MM.1S (cell line): Measurements from ENCODE around the gene BCL2L11.

Experiments used
- DNase-seq: peaks from one replicate; pipeline ENCODE4 v3.0.0-alpha.2; 2015
- H2AFZ ChIP-seq: fragments of 300-600 bp; sonication (generic); 2 replicates; pipeline ENCODE4 v1.6.0; 2016; ENCODE audit warnings: antibody characterized with exemption, low read length
- H3F3A ChIP-seq: fragments of 300-600 bp; sonication (generic); 2 replicates; pipeline ENCODE4 v1.6.1; 2016; ENCODE audit warnings: mild to moderate bottlenecking, antibody characterized with exemption, low read length, moderate library complexity, mixed read lengths; ENCODE audit not compliant: insufficient read depth
- H3K27ac ChIP-seq: fragments of 300-600 bp; sonication (generic); 2 replicates; pipeline ENCODE4 v1.5.1; 2016; ENCODE audit warnings: mild to moderate bottlenecking, low read length
- H3K27me3 ChIP-seq: fragments of 300-600 bp; sonication (generic); replicated peaks from 2 replicates; pipeline ENCODE4 v1.6.0; 2016; ENCODE audit warnings: low read length; ENCODE audit not compliant: insufficient read depth
- H3K36me3 ChIP-seq: fragments of 300-600 bp; sonication (generic); replicated peaks from 2 replicates; pipeline ENCODE4 v1.6.1; 2016; ENCODE audit warnings: mild to moderate bottlenecking, low read length, mixed read lengths; ENCODE audit not compliant: insufficient read depth
- H3K4me1 ChIP-seq: fragments of 300-600 bp; sonication (generic); 2 replicates; pipeline ENCODE4 v1.6.1; 2016; ENCODE audit warnings: low read length, mixed read lengths
- H3K4me2 ChIP-seq: fragments of 300-600 bp; sonication (generic); 2 replicates; pipeline ENCODE4 v1.6.0; 2016; ENCODE audit warnings: low read depth, low read length
- H3K4me3 ChIP-seq: fragments of 300-600 bp; sonication (generic); 2 replicates; pipeline ENCODE4 v1.5.1; 2016; ENCODE audit warnings: low read length, mixed read lengths
- H3K79me2 ChIP-seq: fragments of 300-600 bp; sonication (generic); 2 replicates; pipeline ENCODE4 v1.6.1; 2016; ENCODE audit warnings: mixed run types, low read length, mixed read lengths
- H3K9ac ChIP-seq: fragments of 300-600 bp; sonication (generic); 2 replicates; pipeline ENCODE4 v1.6.1; 2016; ENCODE audit warnings: low read length, mixed read lengths
- H3K9me2 ChIP-seq: fragments of 300-600 bp; sonication (generic); replicated peaks from 2 replicates; pipeline ENCODE4 v1.6.1; 2016; ENCODE audit warnings: mild to moderate bottlenecking, low read length, mixed read lengths; ENCODE audit not compliant: insufficient read depth
- H3K9me3 ChIP-seq: fragments of 300-600 bp; sonication (generic); replicated peaks from 2 replicates; pipeline ENCODE4 v1.6.1; 2016; ENCODE audit warnings: mild to moderate bottlenecking, low read length, mixed read lengths; ENCODE audit not compliant: insufficient read depth
- H4K20me1 ChIP-seq: fragments of 300-600 bp; sonication (generic); 2 replicates; pipeline ENCODE4 v1.6.1; 2016; ENCODE audit warnings: mild to moderate bottlenecking, low read length, moderate library complexity, mixed read lengths; ENCODE audit not compliant: insufficient read depth
- CTCF ChIP-seq: fragments of 300-600 bp; sonication (generic); IDR thresholded peaks from 2 replicates; pipeline ENCODE4 v1.5.1; 2016; ENCODE audit warnings: antibody characterized with exemption, low read length, mixed read lengths
- EZH2 ChIP-seq: fragments of 300-600 bp; sonication (generic); optimal IDR thresholded peaks from 2 replicates; pipeline ENCODE3; 2017; ENCODE audit warnings: low read depth, mild to moderate bottlenecking, antibody characterized with exemption, low read length, mixed read lengths
- EZH2phosphoT487 ChIP-seq: fragments of 300-600 bp; sonication (generic); IDR thresholded peaks from 2 replicates; pipeline ENCODE4 v1.6.1; 2018; ENCODE audit warnings: antibody characterized with exemption, low read length

BCL2L11 gene

GRCh38 chr2:111101592-111101991, 19.1 kb upstream of the BCL2L11 start:
- Histone ChIP-seq H2AFZ (0 out of 2 replicates have a peak overlapping the region, but pooled peaks have one; percentile 19), H3K27me3 (no peaks in the 10 kb centered on the region), H3K4me1 (peaks cover 39% of the 10 kb centered on the region), H3K36me3 (no peaks in the 10 kb centered on the region), H3K4me2 (no peak overlapping the region; the same call in 1 of the 2 replicates), H4K20me1 (no peaks in the 10 kb centered on the region), H3K9ac (no peak overlapping the region), H3K4me3 (no peak overlapping the region), H3K9me2 (no peaks in the 10 kb centered on the region), H3K79me2 (no peaks in the 10 kb centered on the region), H3F3A (peaks cover 23% of the 10 kb centered on the region), H3K27ac (peak overlapping the region; percentile 97; the same call in 1 of the 2 replicates), H3K9me3 (no peaks in the 10 kb centered on the region)
- DNase-seq: peak; percentile 36
- TF ChIP-seq CTCF: no peak
- no peak for TF ChIP-seq EZH2
- TF ChIP-seq EZH2phosphoT487: no peak

- peak overlapping the region; percentile 2; the same call in 1 of the 2 replicates for H3K9ac ChIP-seq
- H3K4me3 ChIP-seq: no peak overlapping the region
- H3K36me3 ChIP-seq: no peaks in the 10 kb centered on the region
- TF ChIP-seq CTCF (no peak), EZH2 (no peak), EZH2phosphoT487 (no peak)
- peaks cover 39% of the 10 kb centered on the region for H3K4me1 ChIP-seq
- H3K27ac ChIP-seq: peak overlapping the region; percentile 97; the same call in 1 of the 2 replicates
- H4K20me1 ChIP-seq: no peaks in the 10 kb centered on the region
- no peaks in the 10 kb centered on the region for H3K9me2 ChIP-seq
- H2AFZ ChIP-seq: peak overlapping the region; percentile 19; the same call in 1 of the 2 replicates
- no peak for DNase-seq
- peaks cover 23% of the 10 kb centered on the region for H3F3A ChIP-seq
- no peak overlapping the region; the same call in 1 of the 2 replicates for H3K4me2 ChIP-seq
- no peaks in the 10 kb centered on the region for H3K9me3 ChIP-seq
- H3K79me2 ChIP-seq: no peaks in the 10 kb centered on the region
- no peaks in the 10 kb centered on the region for H3K27me3 ChIP-seq
Measured at GRCh38 chr2:111102216-111102615, 18.5 kb upstream of the BCL2L11 start.

GRCh38 chr2:111105926-111106325, 14.8 kb upstream of the BCL2L11 start:
- H3K9me3 ChIP-seq: no peaks in the 10 kb centered on the region
- H3K27me3 ChIP-seq: no peaks in the 10 kb centered on the region
- H3K9me2 ChIP-seq: no peaks in the 10 kb centered on the region
- no peak for DNase-seq
- H3K27ac ChIP-seq: no peak overlapping the region
- H3F3A ChIP-seq: peaks cover 5% of the 10 kb centered on the region
- peaks cover 17% of the 10 kb centered on the region for H3K4me1 ChIP-seq
- no peaks in the 10 kb centered on the region for H3K36me3 ChIP-seq
- no peak overlapping the region for H3K9ac ChIP-seq
- no peak overlapping the region for H3K4me3 ChIP-seq
- H3K4me2 ChIP-seq: no peak overlapping the region
- TF ChIP-seq EZH2phosphoT487 (no peak), CTCF (no peak), EZH2 (no peak)
- no peaks in the 10 kb centered on the region for H3K79me2 ChIP-seq
- no peaks in the 10 kb centered on the region for H4K20me1 ChIP-seq
- no peak overlapping the region for H2AFZ ChIP-seq
